Mammary epithelial cell (primary cell): Measurements from ENCODE around the gene MOGAT1.

Experiments used
- EZH2 ChIP-seq: IDR thresholded peaks from 2 replicates; pipeline ENCODE4 v1.6.1; 2012; ENCODE audit warnings: low read length, inconsistent platforms, borderline replicate concordance
- TF ChIP-seq, protein P1 (sequence below), 2 donors: IDR thresholded peaks in 1 of 2; conservative IDR thresholded peaks in 1 of 2; 2 replicates each; pipeline ENCODE4 v1.5.1; 2011 to 2012; ENCODE audit warnings: inconsistent platforms in 2 of 2, low read length in 2 of 2, mild to moderate bottlenecking in 2 of 2, control low read depth in 1 of 2, low read depth in 1 of 2; ENCODE audit not compliant: insufficient read depth in 1 of 2; ENCODE audit errors: extremely low read depth in 1 of 2

- TF ChIP-seq, protein P1, sequence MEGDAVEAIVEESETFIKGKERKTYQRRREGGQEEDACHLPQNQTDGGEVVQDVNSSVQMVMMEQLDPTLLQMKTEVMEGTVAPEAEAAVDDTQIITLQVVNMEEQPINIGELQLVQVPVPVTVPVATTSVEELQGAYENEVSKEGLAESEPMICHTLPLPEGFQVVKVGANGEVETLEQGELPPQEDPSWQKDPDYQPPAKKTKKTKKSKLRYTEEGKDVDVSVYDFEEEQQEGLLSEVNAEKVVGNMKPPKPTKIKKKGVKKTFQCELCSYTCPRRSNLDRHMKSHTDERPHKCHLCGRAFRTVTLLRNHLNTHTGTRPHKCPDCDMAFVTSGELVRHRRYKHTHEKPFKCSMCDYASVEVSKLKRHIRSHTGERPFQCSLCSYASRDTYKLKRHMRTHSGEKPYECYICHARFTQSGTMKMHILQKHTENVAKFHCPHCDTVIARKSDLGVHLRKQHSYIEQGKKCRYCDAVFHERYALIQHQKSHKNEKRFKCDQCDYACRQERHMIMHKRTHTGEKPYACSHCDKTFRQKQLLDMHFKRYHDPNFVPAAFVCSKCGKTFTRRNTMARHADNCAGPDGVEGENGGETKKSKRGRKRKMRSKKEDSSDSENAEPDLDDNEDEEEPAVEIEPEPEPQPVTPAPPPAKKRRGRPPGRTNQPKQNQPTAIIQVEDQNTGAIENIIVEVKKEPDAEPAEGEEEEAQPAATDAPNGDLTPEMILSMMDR (conservative IDR thresholded peaks at IDR 0.05 in 1 of 2, IDR thresholded peaks at IDR 0.05 in 1 of 2; ENCODE audit: extremely low read depth in 1 of 2, insufficient read depth in 1 of 2, low read depth in 1 of 2, low read length in 2 of 2), result no peak
- no peak for TF ChIP-seq EZH2
These were observed 59.8 kb downstream of the MOGAT1 start for GRCh38 chr2:222731201-222731621.
